ENCODE data around the gene CENATAC.

Gene CENATAC

DNA sequence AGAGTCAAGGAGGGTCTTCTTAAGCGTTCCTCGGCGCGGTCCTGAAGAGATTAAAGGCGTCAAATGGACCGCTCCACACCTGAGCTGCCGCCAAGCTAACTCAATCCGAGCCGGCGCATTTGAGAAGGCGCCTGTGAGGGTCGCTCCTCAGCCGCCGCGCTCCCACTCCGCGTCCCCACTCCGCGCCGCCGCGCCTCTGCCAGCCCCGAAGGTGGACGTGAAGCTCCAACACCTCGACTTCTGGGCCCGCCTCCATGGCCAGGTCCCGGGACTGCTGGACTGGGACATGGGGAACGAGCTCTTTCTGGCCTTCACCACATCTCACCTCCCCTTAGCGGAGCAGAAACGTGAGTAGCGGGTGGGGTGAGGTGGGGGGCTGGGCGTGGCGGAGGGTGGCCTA, 26.3 kb upstream of the CENATAC start, which contains the start of gene FOXR1:
Gene FOXR1, plus strand, starts transcription at position 116 of the 400 bp plus-strand sequence. Its CDS starts 171 bp downstream, at position 287.
- no peak within 1 kb of the TSS for H3K9ac ChIP-seq (ENCODE audit: low read depth, low read length)
- TF ChIP-seq, protein P1, sequence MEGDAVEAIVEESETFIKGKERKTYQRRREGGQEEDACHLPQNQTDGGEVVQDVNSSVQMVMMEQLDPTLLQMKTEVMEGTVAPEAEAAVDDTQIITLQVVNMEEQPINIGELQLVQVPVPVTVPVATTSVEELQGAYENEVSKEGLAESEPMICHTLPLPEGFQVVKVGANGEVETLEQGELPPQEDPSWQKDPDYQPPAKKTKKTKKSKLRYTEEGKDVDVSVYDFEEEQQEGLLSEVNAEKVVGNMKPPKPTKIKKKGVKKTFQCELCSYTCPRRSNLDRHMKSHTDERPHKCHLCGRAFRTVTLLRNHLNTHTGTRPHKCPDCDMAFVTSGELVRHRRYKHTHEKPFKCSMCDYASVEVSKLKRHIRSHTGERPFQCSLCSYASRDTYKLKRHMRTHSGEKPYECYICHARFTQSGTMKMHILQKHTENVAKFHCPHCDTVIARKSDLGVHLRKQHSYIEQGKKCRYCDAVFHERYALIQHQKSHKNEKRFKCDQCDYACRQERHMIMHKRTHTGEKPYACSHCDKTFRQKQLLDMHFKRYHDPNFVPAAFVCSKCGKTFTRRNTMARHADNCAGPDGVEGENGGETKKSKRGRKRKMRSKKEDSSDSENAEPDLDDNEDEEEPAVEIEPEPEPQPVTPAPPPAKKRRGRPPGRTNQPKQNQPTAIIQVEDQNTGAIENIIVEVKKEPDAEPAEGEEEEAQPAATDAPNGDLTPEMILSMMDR (IDR thresholded peaks at IDR 0.05; ENCODE audit: borderline replicate concordance, extremely low read depth, low read length, poor library complexity, severe bottlenecking), result no peak
- no peak for TF ChIP-seq EZH2 (IDR thresholded peaks at IDR 0.05; ENCODE audit: borderline replicate concordance, low read depth, low read length, severe bottlenecking)
- no peaks in the 10 kb centered on the region for H3K4me1 ChIP-seq (ENCODE audit: insufficient read depth, low read length)
- H3K4me3 ChIP-seq (ENCODE audit: low read depth in 1 of 2, low read length in 2 of 2), result no peak within 1 kb of the TSS
- H3K4me2 ChIP-seq (ENCODE audit: insufficient read depth, low read length), result no peak within 1 kb of the TSS
- H3K27ac ChIP-seq (ENCODE audit: low read length), result no peak within 1 kb of the TSS
- ATAC-seq (ENCODE audit: insufficient read depth, low read depth) (no peak), DNase-seq (no peak)
- no peaks in the 10 kb centered on the region for H3K79me2 ChIP-seq (ENCODE audit: insufficient read depth, low read length)
- no peaks in the 10 kb centered on the region for H3K9me3 ChIP-seq (ENCODE audit: insufficient read depth, low read length, severe bottlenecking)
- no peak within 1 kb of the TSS for H2AFZ ChIP-seq (ENCODE audit: low read depth, low read length)
- no peaks in the 10 kb centered on the region for H3K27me3 ChIP-seq (ENCODE audit: insufficient read depth, low read length, poor library complexity)
- no peaks in the 10 kb centered on the region for H4K20me1 ChIP-seq (ENCODE audit: insufficient read depth, low read length)
- H3K36me3 ChIP-seq (ENCODE audit: insufficient read depth, low read length), result no peaks in the 10 kb centered on the region

DNA sequence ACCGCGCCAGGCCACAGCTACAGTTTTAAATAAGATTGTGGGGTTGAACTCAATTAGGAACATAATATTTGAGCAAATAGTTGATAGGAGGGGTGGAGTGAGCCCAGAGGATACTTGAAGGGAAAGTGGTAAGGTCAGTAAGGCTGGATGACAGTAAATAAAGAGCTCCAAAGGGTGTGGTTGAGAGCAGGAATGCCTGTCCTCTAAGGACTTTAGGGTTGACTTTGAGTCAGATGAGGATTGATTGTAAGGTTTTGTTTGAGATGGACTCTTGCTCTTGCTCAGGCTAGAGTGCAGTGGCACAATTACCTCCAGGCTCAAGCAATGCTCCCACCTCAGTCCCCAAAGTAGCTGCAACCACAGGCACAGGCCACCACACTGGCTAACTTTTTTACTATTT, 24.0 kb upstream of the CENATAC start:
- Histone ChIP-seq H3K27me3 (ENCODE audit: insufficient read depth, low read length, poor library complexity) (no peaks in the 10 kb centered on the region), H3K36me3 (ENCODE audit: insufficient read depth, low read length) (no peaks in the 10 kb centered on the region), H2AFZ (ENCODE audit: low read depth, low read length) (no peak overlapping the region), H3K79me2 (ENCODE audit: insufficient read depth, low read length) (no peaks in the 10 kb centered on the region), H3K4me1 (ENCODE audit: insufficient read depth, low read length) (no peaks in the 10 kb centered on the region), H3K9me3 (ENCODE audit: insufficient read depth, low read length, severe bottlenecking) (no peaks in the 10 kb centered on the region), H3K4me3 (ENCODE audit: low read depth in 1 of 2, low read length in 2 of 2) (no peak overlapping the region), H3K27ac (ENCODE audit: low read length) (no peak overlapping the region), H3K4me2 (ENCODE audit: insufficient read depth, low read length) (no peak overlapping the region), H4K20me1 (ENCODE audit: insufficient read depth, low read length) (no peaks in the 10 kb centered on the region), H3K9ac (ENCODE audit: low read depth, low read length) (no peak overlapping the region)
- TF ChIP-seq, protein P1 (IDR thresholded peaks at IDR 0.05; ENCODE audit: borderline replicate concordance, extremely low read depth, low read length, poor library complexity, severe bottlenecking), result no peak
- TF ChIP-seq EZH2 (IDR thresholded peaks at IDR 0.05; ENCODE audit: borderline replicate concordance, low read depth, low read length, severe bottlenecking), result no peak
- DNase-seq (no peak), ATAC-seq (ENCODE audit: insufficient read depth, low read depth) (no peak)

DNA sequence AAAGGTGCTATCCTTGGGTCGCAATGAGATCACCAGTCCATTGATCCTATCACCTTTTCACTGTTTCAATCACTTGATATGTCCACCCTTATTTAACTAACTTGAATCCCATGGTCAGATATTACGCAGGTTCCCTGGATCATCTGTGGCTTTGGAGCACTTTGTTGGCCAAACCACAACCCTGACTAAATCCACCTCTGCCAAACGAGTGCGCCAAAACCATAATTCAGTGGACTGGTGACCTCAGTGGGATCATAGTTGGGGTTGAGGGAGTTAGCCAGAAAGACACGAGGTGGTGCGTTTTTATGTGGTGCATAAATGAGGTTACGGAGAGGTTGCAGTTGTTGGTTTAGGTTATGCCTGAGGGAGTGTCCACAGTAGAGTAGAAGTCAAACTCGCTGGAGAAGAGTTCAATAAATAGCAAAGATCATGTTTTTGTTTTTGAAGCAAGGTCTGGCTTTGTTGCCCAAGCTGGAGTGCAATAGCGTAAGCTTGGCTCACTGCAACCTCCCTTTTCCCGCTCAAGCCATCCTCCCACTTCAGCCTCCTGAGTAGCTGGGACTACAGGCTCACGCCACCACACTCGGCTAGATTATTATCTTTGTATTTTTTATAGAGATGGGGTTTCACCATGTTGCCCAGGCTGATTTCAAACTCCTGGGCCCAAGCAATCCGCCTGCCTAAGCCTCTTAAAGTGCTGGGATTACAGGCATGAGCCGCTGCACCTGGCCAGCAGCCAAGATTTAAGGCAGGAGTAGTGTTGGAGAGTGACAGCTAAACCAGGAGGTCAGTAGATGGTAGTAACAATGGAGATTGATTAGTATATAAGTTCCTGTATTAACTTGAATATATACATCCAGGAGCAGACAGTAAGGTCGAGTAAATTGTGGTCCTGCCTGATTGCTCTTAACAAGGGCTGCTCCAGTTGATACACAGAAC, 21.9 kb upstream of the CENATAC start:
- no peak overlapping the region for H3K4me3 ChIP-seq (ENCODE audit: low read depth in 1 of 2, low read length in 2 of 2)
- H2AFZ ChIP-seq (ENCODE audit: low read depth, low read length), result no peak overlapping the region
- no peak overlapping the region for H3K27ac ChIP-seq (ENCODE audit: low read length)
- H3K27me3 ChIP-seq (ENCODE audit: insufficient read depth, low read length, poor library complexity), result no peaks in the 10 kb centered on the region
- H4K20me1 ChIP-seq (ENCODE audit: insufficient read depth, low read length), result no peaks in the 10 kb centered on the region
- no peak for DNase-seq
- no peak overlapping the region for H3K4me2 ChIP-seq (ENCODE audit: insufficient read depth, low read length)
- no peaks in the 10 kb centered on the region for H3K79me2 ChIP-seq (ENCODE audit: insufficient read depth, low read length)
- H3K9me3 ChIP-seq (ENCODE audit: insufficient read depth, low read length, severe bottlenecking), result no peaks in the 10 kb centered on the region
- no peak overlapping the region for H3K9ac ChIP-seq (ENCODE audit: low read depth, low read length)
- no peak for ATAC-seq (ENCODE audit: insufficient read depth, low read depth)
- no peak for TF ChIP-seq EZH2 (IDR thresholded peaks at IDR 0.05; ENCODE audit: borderline replicate concordance, low read depth, low read length, severe bottlenecking)
- TF ChIP-seq, protein P1 (IDR thresholded peaks at IDR 0.05; ENCODE audit: borderline replicate concordance, extremely low read depth, low read length, poor library complexity, severe bottlenecking), result no peak
- no peaks in the 10 kb centered on the region for H3K36me3 ChIP-seq (ENCODE audit: insufficient read depth, low read length)
- H3K4me1 ChIP-seq (ENCODE audit: insufficient read depth, low read length), result no peaks in the 10 kb centered on the region
